Measurements from ENCODE around the gene KCNQ5.
A peak's percentile ranks its signal among the peaks of the same experiment; 100 is the strongest.

- TF ChIP-seq, protein P1, sequence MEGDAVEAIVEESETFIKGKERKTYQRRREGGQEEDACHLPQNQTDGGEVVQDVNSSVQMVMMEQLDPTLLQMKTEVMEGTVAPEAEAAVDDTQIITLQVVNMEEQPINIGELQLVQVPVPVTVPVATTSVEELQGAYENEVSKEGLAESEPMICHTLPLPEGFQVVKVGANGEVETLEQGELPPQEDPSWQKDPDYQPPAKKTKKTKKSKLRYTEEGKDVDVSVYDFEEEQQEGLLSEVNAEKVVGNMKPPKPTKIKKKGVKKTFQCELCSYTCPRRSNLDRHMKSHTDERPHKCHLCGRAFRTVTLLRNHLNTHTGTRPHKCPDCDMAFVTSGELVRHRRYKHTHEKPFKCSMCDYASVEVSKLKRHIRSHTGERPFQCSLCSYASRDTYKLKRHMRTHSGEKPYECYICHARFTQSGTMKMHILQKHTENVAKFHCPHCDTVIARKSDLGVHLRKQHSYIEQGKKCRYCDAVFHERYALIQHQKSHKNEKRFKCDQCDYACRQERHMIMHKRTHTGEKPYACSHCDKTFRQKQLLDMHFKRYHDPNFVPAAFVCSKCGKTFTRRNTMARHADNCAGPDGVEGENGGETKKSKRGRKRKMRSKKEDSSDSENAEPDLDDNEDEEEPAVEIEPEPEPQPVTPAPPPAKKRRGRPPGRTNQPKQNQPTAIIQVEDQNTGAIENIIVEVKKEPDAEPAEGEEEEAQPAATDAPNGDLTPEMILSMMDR (conservative IDR thresholded peaks at IDR 0.05 in 1 of 2, IDR thresholded peaks at IDR 0.05 in 1 of 2; ENCODE audit: low read depth in 1 of 2, low read length in 2 of 2), result peak; percentile 63 to 78
- TF ChIP-seq EZH2 (IDR thresholded peaks at IDR 0.05; ENCODE audit: low read length, missing control alignments), result no peak
These were observed 2.8 kb downstream of the KCNQ5 start for GRCh38 chr6:72624557-72625160.
